Measurements from ENCODE around the gene MRPS2.

MRPS2 gene

DNA sequence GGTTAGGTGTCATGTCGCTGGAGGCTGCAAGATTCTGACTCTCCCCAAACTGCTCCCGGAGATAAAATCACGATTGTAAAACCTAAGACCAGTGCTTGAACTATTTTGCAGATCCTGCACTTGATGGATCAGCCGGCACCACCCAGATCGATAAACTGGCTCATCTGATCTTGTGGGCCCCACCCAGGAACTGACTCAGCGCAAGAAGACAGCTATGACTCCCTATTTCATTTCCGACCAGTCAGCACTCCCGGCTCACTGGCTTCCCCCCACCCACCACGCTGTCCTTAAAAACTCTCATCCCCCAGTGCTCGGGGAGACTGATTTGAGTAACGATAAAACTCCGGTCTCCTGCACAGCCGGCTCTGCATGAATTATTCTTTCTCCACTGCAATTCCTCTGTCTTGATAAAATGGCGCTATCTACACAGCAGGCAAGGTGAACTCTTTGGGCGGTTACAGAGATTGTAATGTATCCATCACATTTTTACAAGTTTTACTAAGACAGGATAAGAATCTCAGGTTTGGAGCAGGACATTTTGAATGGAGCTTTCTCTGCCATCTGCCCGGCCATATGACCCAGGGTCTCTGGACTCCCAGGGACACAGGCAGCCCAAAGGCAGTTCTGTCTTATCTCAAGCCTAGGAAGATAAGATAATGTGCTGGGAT is 31.5 kb upstream of the MRPS2 start:
- H3K9me3 ChIP-seq (ENCODE audit: control insufficient read depth, low read length), result no peaks in the 10 kb centered on the region
- no peak overlapping the region for H3K27ac ChIP-seq (ENCODE audit: insufficient read depth, low read depth, low read length, poor library complexity, severe bottlenecking)
- WGBS, 2 experiments, result 87 to 90% methylated on average over 16 of the region's 16 CpGs
- H3K36me3 ChIP-seq (ENCODE audit: control insufficient read depth, insufficient read depth, low read length), result no peaks in the 10 kb centered on the region
- H3K27me3 ChIP-seq (ENCODE audit: control insufficient read depth, insufficient read depth, low read length, poor library complexity, severe bottlenecking), result no peaks in the 10 kb centered on the region
- H3K4me3 ChIP-seq (ENCODE audit: insufficient read depth, low read depth, low read length), result no peak overlapping the region
- peaks cover 34% of the 10 kb centered on the region for H3K4me1 ChIP-seq (ENCODE audit: control insufficient read depth, insufficient read depth, low read length)

DNA sequence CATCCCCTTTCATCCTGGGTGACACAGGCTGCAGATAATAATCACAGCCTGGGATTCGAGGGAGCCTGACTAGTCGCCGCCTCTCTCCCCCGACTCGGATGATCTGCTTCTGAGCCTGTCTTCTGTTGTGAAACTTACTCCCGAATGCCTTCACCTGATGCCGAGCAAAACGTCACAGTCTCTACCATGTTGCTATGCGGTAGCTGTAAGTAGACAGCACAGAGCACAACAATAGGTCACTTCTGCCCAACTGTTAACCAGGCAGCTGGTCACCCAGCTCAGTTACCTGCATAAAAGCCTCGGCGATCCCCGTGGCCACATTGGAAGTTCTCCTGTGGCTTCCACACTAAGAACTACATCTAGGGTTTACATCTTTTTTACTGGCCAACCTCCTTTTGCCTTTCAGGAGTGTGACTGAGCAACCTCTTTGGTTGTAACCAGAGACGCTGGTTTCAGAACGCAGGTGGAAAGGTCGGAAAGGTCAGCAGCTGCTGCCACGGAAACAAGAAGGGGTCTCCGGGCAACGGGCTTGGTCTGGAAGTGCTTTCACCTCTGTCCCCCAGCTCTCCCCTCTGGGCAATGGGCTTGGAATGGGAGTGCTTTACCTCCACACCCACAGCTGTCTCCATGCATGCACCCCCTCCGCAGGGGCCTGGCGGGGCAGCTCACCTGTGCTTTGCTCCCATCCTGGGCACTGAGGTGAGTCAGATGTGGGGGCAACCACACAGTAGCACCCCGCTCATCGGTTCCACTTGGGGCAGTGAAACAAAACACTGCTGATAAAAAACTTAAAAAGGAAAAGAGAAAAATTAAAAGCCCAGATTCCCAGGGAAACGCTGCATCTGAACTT is 28.5 kb upstream of the MRPS2 start:
- 58 to 60% methylated on average over 23 of the region's 23 CpGs for WGBS, 2 experiments
- Histone ChIP-seq H3K36me3 (ENCODE audit: control insufficient read depth, insufficient read depth, low read length) (no peaks in the 10 kb centered on the region), H3K9me3 (ENCODE audit: control insufficient read depth, low read length) (no peaks in the 10 kb centered on the region), H3K4me1 (ENCODE audit: control insufficient read depth, insufficient read depth, low read length) (peaks cover 41% of the 10 kb centered on the region), H3K27ac (ENCODE audit: insufficient read depth, low read depth, low read length, poor library complexity, severe bottlenecking) (peak overlapping the region; percentile 96), H3K4me3 (ENCODE audit: insufficient read depth, low read depth, low read length) (peak overlapping the region; percentile 16), H3K27me3 (ENCODE audit: control insufficient read depth, insufficient read depth, low read length, poor library complexity, severe bottlenecking) (no peaks in the 10 kb centered on the region)

DNA sequence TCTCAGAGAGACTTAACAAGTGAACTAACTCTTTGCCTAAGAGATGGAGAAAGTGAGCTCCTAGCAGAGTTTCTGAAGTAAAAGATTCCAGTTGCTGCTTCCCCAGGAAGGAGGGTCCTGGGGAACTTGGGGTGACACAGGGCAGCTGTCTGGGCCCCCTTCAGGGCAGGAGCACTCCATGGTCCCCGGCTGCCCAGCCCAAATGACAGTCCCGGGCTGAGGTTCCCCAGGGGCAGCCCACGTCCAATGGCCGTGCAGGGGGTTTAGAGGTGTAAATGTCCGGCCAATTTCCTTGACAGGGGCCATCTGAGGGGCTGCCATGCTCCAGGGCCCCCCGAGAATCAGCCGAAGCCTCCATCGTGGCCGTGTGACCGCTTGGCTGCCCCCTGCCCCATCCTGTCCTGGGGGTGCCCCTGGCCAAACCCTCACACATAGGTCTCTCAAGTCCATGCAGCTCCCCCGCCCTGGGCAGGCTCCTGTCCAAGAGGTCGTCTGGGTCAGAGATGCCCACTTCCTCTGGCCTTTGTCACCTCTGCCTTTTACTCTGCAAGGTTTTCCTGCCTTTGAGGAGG is 26.4 kb upstream of the MRPS2 start:
- no peak overlapping the region for H3K4me3 ChIP-seq (ENCODE audit: insufficient read depth, low read depth, low read length)
- 91 to 93% methylated on average over 12 of the region's 12 CpGs for WGBS, 2 experiments
- H3K4me1 ChIP-seq (ENCODE audit: control insufficient read depth, insufficient read depth, low read length), result peaks cover 38% of the 10 kb centered on the region

DNA sequence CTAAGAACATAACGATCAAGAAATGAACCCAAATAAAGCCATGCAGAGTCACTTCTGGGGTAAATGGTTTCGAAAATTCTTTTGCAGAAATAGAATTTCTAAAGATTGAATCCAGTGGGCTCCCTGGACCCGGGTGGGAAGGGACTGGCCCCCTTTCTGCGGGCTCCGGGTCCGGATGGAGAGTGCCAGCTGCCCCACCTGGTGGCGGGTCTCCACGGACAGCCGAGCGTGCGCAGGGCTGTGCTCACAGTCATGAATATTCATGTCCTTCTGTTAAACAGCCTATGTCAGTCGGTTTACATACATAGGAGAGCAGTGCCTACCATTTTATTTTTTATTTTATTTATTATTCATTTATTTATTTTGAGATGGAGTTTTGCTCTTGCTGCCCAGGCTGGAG is 25.6 kb upstream of the MRPS2 start:
- no peak overlapping the region for H3K27ac ChIP-seq (ENCODE audit: insufficient read depth, low read depth, low read length, poor library complexity, severe bottlenecking)
- no peak overlapping the region for H3K4me3 ChIP-seq (ENCODE audit: insufficient read depth, low read depth, low read length)
- no peaks in the 10 kb centered on the region for H3K9me3 ChIP-seq (ENCODE audit: control insufficient read depth, low read length)
- no peaks in the 10 kb centered on the region for H3K27me3 ChIP-seq (ENCODE audit: control insufficient read depth, insufficient read depth, low read length, poor library complexity, severe bottlenecking)
- no peaks in the 10 kb centered on the region for H3K36me3 ChIP-seq (ENCODE audit: control insufficient read depth, insufficient read depth, low read length)
- 19 to 20% methylated on average over 11 to 12 of the region's 12 CpGs for WGBS, 2 experiments
- H3K4me1 ChIP-seq (ENCODE audit: control insufficient read depth, insufficient read depth, low read length), result peaks cover 35% of the 10 kb centered on the region

More for the DNA sequence above, 26.4 kb upstream of the MRPS2 start:
- Histone ChIP-seq H3K36me3 (ENCODE audit: control insufficient read depth, insufficient read depth, low read length) (no peaks in the 10 kb centered on the region), H3K27me3 (ENCODE audit: control insufficient read depth, insufficient read depth, low read length, poor library complexity, severe bottlenecking) (no peaks in the 10 kb centered on the region), H3K27ac (ENCODE audit: insufficient read depth, low read depth, low read length, poor library complexity, severe bottlenecking) (no peak overlapping the region), H3K9me3 (ENCODE audit: control insufficient read depth, low read length) (no peaks in the 10 kb centered on the region)

DNA sequence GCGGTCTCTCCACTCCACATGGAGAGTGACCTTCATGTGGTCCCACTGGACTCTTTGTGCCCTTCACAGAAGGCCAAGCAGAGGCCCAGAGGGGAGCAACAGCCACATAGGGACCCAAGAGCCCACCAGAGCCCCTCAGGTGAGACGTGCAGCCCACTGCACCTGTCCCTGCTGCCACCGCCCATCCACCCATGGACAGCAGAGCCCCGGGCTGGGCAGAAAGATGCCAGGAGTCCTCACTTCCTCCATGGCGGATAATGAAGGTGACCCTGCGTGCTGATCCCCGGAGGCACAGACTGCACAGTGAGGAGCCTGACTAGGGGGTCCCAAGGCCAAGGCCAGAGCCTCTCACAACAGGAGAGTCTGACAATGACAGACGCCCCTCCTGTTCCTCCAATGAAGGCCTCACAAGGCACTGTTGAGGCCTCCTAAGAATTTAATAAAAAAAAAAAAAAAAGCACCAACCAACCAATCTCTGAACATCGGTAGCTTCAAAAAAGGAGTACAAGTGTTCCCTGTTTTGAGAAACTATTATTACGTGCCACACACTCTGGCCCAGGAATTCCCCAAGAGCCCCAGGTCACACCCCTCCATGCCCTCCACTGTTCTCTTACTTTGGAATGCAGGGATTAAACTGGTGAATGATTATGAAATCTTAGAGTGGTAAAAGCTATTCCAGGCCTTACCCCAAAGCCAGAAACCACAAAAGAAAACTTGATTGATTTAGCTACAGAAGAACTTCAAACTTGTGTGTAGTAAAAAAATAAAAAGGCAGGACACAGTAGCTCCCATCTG is 23.7 kb upstream of the MRPS2 start:
- no peaks in the 10 kb centered on the region for H3K9me3 ChIP-seq (ENCODE audit: control insufficient read depth, low read length)
- H3K27ac ChIP-seq (ENCODE audit: insufficient read depth, low read depth, low read length, poor library complexity, severe bottlenecking), result no peak overlapping the region
- H3K27me3 ChIP-seq (ENCODE audit: control insufficient read depth, insufficient read depth, low read length, poor library complexity, severe bottlenecking), result no peaks in the 10 kb centered on the region
- H3K4me1 ChIP-seq (ENCODE audit: control insufficient read depth, insufficient read depth, low read length), result peaks cover 31% of the 10 kb centered on the region
- WGBS, 2 experiments, result 92 to 95% methylated on average over 10 of the region's 10 CpGs
- no peaks in the 10 kb centered on the region for H3K36me3 ChIP-seq (ENCODE audit: control insufficient read depth, insufficient read depth, low read length)
- H3K4me3 ChIP-seq (ENCODE audit: insufficient read depth, low read depth, low read length), result no peak overlapping the region

DNA sequence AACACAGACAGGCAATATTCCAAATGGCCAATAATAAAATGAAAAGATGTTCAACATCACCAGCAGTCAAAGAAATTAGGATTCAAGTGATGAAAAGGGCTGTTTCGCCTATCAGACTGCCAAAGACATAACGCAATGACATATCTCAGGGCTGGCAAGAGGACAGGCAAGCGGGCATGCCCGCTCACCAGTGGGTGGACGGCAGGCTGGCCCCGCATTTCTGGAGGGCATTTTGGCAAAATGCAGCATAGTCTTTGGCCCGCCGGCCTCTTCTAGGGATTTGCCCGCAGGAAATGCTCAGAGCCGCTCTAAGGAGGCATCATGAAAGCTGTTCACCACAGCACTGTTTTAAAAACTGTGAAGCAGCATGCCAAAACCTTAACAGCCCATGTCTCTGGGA is 22.3 kb upstream of the MRPS2 start:
- Histone ChIP-seq H3K4me1 (ENCODE audit: control insufficient read depth, insufficient read depth, low read length) (peaks cover 18% of the 10 kb centered on the region), H3K36me3 (ENCODE audit: control insufficient read depth, insufficient read depth, low read length) (no peaks in the 10 kb centered on the region), H3K9me3 (ENCODE audit: control insufficient read depth, low read length) (no peaks in the 10 kb centered on the region), H3K27ac (ENCODE audit: insufficient read depth, low read depth, low read length, poor library complexity, severe bottlenecking) (no peak overlapping the region), H3K27me3 (ENCODE audit: control insufficient read depth, insufficient read depth, low read length, poor library complexity, severe bottlenecking) (no peaks in the 10 kb centered on the region), H3K4me3 (ENCODE audit: insufficient read depth, low read depth, low read length) (no peak overlapping the region)
- 90 to 92% methylated on average over 10 of the region's 10 CpGs for WGBS, 2 experiments

DNA sequence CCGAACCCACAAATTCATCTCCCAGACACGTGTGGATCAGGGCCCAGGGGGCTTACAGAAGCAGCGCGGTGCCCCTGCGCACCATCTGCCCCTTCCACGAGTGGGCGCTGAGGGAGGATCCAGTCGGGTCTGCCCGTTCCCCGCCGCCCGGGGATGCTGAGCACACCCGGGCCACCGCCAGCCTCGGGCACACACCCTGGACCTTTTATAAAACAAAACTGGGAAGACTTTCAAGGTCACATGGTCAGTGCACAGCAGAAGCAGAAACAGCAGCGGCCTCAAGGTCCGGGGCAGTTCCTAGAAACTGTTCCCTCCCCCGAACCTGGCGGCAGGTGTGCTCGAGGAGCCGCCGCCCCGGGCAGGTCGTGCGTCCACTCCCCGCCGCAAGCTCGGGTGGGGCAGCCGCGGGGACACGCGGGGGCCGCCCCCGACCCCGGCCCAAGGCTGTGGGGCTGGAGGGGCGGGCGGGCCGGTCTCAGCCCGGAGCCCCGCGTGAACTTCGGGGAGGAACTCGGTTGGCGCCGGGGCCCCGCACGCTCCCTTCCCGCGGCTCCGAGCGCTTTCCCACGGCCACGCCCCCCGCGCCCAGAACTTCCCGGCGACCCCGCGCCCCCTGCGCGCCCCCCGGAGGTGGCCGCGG is 21.5 kb upstream of the MRPS2 start:
- WGBS, 2 experiments, result 6% methylated on average over 64 of the region's 64 CpGs
- Histone ChIP-seq H3K4me1 (ENCODE audit: control insufficient read depth, insufficient read depth, low read length) (peaks cover 13% of the 10 kb centered on the region), H3K27ac (ENCODE audit: insufficient read depth, low read depth, low read length, poor library complexity, severe bottlenecking) (no peak overlapping the region)

DNA sequence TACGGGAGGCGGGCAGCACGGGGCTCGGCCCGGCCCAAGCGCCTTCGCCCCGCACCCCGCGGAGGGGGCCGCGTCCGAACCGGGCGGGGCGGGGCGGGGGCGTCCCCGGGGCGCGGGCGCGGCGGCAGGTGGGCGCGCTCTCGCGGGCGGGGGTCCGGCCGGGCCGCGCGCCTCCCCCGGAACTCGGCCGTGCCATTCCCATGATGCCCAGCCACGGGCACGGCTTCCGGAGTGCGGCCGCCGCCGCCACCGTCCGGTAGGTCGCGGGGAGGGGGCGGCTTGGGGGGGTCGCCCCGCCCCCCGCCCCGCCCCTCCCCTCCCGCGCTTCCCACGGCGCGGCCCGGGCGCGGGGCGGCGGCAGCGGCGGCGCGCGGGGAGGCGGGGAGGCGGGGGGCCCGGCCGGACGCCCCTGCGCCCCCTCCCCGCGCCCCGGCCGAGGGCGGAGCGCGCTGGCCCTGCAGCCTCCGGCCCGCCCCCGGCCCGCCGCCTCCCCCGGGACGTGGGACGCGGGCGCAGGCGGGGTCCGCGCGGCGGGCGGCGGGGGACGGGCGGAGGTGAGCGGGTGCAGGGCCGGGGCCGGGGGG is 20.9 kb upstream of the MRPS2 start, which contains the start of gene PPP1R26:
Gene PPP1R26, plus strand, starts transcription at position 314 of the 584 bp plus-strand sequence. CDS start 4,729 bp downstream, outside the sequence.
- WGBS, 2 experiments, result 1% methylated on average over 97 to 103 of the region's 103 CpGs
- no peaks in the 10 kb centered on the region for H3K9me3 ChIP-seq (ENCODE audit: control insufficient read depth, low read length)

More for the DNA sequence above, 21.5 kb upstream of the MRPS2 start:
- Histone ChIP-seq H3K4me3 (ENCODE audit: insufficient read depth, low read depth, low read length) (peak overlapping the region; percentile 44), H3K9me3 (ENCODE audit: control insufficient read depth, low read length) (no peaks in the 10 kb centered on the region), H3K27me3 (ENCODE audit: control insufficient read depth, insufficient read depth, low read length, poor library complexity, severe bottlenecking) (no peaks in the 10 kb centered on the region), H3K36me3 (ENCODE audit: control insufficient read depth, insufficient read depth, low read length) (peaks cover 6% of the 10 kb centered on the region)

More for the DNA sequence above, 20.9 kb upstream of the MRPS2 start, which contains the start of gene PPP1R26:
- Histone ChIP-seq H3K36me3 (ENCODE audit: control insufficient read depth, insufficient read depth, low read length) (peaks cover 8% of the 10 kb centered on the region), H3K4me3 (ENCODE audit: insufficient read depth, low read depth, low read length) (peak within 1 kb of the TSS; percentile 75), H3K4me1 (ENCODE audit: control insufficient read depth, insufficient read depth, low read length) (peaks cover 8% of the 10 kb centered on the region), H3K27ac (ENCODE audit: insufficient read depth, low read depth, low read length, poor library complexity, severe bottlenecking) (no peak within 1 kb of the TSS), H3K27me3 (ENCODE audit: control insufficient read depth, insufficient read depth, low read length, poor library complexity, severe bottlenecking) (no peaks in the 10 kb centered on the region)

Measured in ectodermal cell (in vitro differentiated cells).